GM19455 (cell line): Measurements from ENCODE around the gene TKTL2.
"Not testable (repeated sequence)": the region's sequence is repeated elsewhere in the genome, so short reads cannot be mapped to it uniquely, and the experiment has no call there.

Experiments used
- ATAC-seq: cut with Tn5 transposase; IDR thresholded peaks from one replicate; pipeline ENCODE4 v1.9.1; 2021; ENCODE audit not compliant: unreplicated experiment

The TKTL2 gene

DNA sequence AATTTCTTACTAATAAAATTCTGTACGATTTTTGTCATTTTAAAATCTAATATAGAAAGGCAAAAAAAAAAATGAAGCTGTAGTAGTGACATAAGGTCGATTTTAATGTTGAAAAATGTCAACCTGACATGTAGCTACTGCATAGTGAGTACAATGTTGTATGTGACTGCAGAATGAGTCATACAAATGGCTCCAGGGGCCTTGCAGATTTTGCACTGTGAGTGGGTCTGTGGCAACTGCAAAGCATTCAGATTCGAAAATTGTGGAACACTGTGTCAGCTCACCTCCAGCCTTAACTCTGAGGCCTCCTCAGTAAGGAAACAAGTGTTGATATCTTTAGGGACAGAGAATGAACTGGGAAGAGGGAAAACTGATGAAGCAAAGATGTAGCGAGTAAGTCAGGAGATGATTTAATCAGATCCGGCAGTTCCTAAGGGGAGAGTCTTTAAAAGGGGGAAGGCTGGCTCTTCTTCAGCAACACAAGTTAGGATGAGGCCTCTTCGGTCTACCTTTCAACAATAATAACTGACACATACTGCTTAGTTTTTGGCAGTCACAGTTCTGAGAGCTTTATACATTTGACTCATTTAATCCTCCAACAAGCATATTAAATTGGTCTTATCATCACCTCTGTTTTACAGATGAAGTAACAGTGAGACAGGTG, 24.9 kb downstream of the TKTL2 start:
- no peak for ATAC-seq

- no peak for ATAC-seq
Measured at GRCh38 chr4:163447481-163447880, 26.1 kb downstream of the TKTL2 start.

DNA sequence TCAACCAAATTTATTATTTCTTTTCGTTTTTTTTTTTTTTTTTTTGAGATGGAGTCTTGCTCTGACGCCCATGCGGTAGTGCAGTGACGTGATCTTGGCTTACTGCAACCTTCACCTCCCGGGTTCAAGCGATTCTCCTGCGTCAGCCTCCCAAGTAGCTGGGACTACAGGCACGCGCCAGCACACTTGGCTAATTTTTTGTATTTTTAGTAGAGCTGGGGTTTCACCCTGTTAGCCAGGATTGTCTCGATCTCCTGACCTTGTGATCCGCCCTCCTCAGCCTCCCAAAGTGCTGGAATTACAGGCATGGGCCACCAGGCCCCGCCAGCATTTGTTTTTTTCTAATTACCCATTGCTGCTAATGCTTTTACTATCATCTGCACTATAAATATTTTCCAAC, 26.5 kb downstream of the TKTL2 start:
- ATAC-seq = not testable (repeated sequence)

GRCh38 chr4:163440040-163440439, 33.5 kb downstream of the TKTL2 start:
- ATAC-seq = no peak
